ENCODE data around the gene ACACB. TPM values are rescaled to one million over a fixed set of nuclear protein-coding genes. Genes with fewer than 3 reads are reported as not detected.

Gene ACACB
- total RNA-seq, 1 donor: 3.9 TPM

GRCh38 chr12:109214131-109214530 lies 97.7 kb downstream of the ACACB start:
- no peak for DNase-seq (ENCODE audit: low read depth)
- H3K4me3 ChIP-seq (ENCODE audit: low read depth, low read length): no peak overlapping the region
- TF ChIP-seq, protein P1, sequence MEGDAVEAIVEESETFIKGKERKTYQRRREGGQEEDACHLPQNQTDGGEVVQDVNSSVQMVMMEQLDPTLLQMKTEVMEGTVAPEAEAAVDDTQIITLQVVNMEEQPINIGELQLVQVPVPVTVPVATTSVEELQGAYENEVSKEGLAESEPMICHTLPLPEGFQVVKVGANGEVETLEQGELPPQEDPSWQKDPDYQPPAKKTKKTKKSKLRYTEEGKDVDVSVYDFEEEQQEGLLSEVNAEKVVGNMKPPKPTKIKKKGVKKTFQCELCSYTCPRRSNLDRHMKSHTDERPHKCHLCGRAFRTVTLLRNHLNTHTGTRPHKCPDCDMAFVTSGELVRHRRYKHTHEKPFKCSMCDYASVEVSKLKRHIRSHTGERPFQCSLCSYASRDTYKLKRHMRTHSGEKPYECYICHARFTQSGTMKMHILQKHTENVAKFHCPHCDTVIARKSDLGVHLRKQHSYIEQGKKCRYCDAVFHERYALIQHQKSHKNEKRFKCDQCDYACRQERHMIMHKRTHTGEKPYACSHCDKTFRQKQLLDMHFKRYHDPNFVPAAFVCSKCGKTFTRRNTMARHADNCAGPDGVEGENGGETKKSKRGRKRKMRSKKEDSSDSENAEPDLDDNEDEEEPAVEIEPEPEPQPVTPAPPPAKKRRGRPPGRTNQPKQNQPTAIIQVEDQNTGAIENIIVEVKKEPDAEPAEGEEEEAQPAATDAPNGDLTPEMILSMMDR (IDR thresholded peaks at IDR 0.05; ENCODE audit: insufficient read depth, low read depth, low read length): no peak

DNA sequence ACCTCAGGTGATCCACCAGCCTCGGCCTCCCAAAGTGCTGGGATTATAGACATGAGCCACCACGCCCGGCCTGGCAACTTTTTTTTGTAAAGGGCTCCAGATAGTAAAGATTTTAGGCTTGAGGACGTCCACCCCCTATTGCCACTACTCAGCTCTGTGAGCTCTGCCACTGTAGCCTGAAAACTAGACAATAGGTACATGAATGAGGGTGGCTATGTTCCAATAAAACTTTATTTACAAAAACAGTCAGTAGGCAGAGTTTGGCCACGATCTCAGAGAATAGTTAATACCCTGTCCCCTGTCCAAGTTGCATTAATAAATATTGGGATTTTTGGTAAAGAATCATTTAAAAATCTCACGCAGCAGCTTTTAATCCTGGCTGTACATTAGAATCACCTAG lies 102.6 kb downstream of the ACACB start:
- TF ChIP-seq, protein P1 (IDR thresholded peaks at IDR 0.05; ENCODE audit: insufficient read depth, low read depth, low read length): no peak
- H3K4me3 ChIP-seq (ENCODE audit: low read depth, low read length): no peak overlapping the region
- no peak for DNase-seq (ENCODE audit: low read depth)

GRCh38 chr12:109219938-109220337 lies 103.6 kb downstream of the ACACB start:
- TF ChIP-seq, protein P1 (IDR thresholded peaks at IDR 0.05; ENCODE audit: insufficient read depth, low read depth, low read length): no peak

GRCh38 chr12:109221277-109221931 lies 105.0 kb downstream of the ACACB start:
- no peak for DNase-seq (ENCODE audit: low read depth)
- TF ChIP-seq, protein P1 (IDR thresholded peaks at IDR 0.05; ENCODE audit: insufficient read depth, low read depth, low read length): no peak
- H3K4me3 ChIP-seq (ENCODE audit: low read depth, low read length): no peak overlapping the region

More at GRCh38 chr12:109219938-109220337, 103.6 kb downstream of the ACACB start:
- no peak overlapping the region for H3K4me3 ChIP-seq (ENCODE audit: low read depth, low read length)
- DNase-seq (ENCODE audit: low read depth): no peak

DNA sequence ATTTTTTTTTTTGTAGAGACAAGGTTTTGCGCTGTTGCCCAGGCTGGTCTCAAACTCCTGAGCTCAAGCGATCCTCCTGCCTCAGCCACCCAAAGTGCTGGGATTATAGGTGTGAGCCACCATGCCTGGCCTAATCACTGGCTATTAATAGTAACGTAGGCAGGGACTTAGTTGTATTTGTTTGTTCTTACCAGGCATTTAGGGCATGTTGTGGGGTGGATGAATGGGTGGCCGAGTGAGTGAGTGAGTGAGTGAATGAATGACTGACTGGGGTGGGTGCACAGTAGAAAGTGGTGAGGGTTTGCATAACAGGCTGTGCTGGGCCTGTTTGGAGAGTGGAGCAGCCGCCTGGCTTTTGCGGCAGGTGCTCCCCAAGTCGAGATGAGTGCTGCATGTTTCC lies 105.7 kb downstream of the ACACB start:
- H3K4me3 ChIP-seq (ENCODE audit: low read depth, low read length): no peak overlapping the region
- no peak for DNase-seq (ENCODE audit: low read depth)
- TF ChIP-seq, protein P1 (IDR thresholded peaks at IDR 0.05; ENCODE audit: insufficient read depth, low read depth, low read length): no peak

DNA sequence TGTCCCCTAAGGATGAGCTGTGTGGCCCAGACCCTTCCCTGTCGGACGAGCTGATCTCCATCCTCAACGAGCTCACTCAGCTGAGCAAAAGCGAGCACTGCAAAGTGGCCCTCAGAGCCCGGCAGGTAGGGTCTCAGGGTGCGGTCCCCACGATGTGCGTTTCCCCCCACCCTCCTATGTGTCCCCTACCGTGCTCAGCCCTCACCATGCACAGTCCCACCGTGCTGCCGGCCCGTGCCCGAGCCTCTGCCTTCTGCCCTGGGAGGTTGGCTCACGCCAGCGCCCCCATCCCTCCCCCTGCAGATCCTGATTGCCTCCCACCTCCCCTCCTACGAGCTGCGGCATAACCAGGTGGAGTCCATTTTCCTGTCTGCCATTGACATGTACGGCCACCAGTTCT lies 106.1 kb downstream of the ACACB start:
- TF ChIP-seq, protein P1 (IDR thresholded peaks at IDR 0.05; ENCODE audit: insufficient read depth, low read depth, low read length): no peak

GRCh38 chr12:109223211-109223610 lies 106.8 kb downstream of the ACACB start:
- TF ChIP-seq, protein P1 (IDR thresholded peaks at IDR 0.05; ENCODE audit: insufficient read depth, low read depth, low read length): no peak

More for the DNA sequence above, 106.1 kb downstream of the ACACB start:
- DNase-seq (ENCODE audit: low read depth): no peak
- H3K4me3 ChIP-seq (ENCODE audit: low read depth, low read length): no peak overlapping the region

More at GRCh38 chr12:109223211-109223610, 106.8 kb downstream of the ACACB start:
- DNase-seq (ENCODE audit: low read depth): no peak
- H3K4me3 ChIP-seq (ENCODE audit: low read depth, low read length): no peak overlapping the region
